ENCODE results near the gene VAMP2.
A peak's percentile ranks its signal among the peaks of the same experiment; 100 is the strongest.

The VAMP2 gene

GRCh38 chr17:8141741-8142140, 21.0 kb downstream of the VAMP2 start:
- no peak for DNase-seq

- no peak for DNase-seq
Observed at GRCh38 chr17:8141045-8141444, 21.7 kb downstream of the VAMP2 start.

- DNase-seq: no peak
Observed at GRCh38 chr17:8140065-8141029, 22.4 kb downstream of the VAMP2 start.

GRCh38 chr17:8138672-8139371, 23.9 kb downstream of the VAMP2 start:
- peak; percentile 85 for DNase-seq

- DNase-seq: no peak
Observed at GRCh38 chr17:8138374-8138671, 24.4 kb downstream of the VAMP2 start.

- no peak for DNase-seq
Observed at GRCh38 chr17:8137645-8138373, 24.9 kb downstream of the VAMP2 start.

- no peak for DNase-seq
Observed at GRCh38 chr17:8133941-8134340, 28.8 kb downstream of the VAMP2 start.

- DNase-seq: no peak
Observed at GRCh38 chr17:8133399-8133798, 29.3 kb downstream of the VAMP2 start.

GRCh38 chr17:8131844-8132441, 30.8 kb downstream of the VAMP2 start:
- DNase-seq: no peak

- no peak for DNase-seq
Observed at GRCh38 chr17:8128125-8128784, 34.5 kb downstream of the VAMP2 start.

GRCh38 chr17:8126491-8127066, 36.2 kb downstream of the VAMP2 start:
- no peak for DNase-seq

GRCh38 chr17:8125947-8126490, 36.7 kb downstream of the VAMP2 start:
- DNase-seq: no peak

GRCh38 chr17:8125154-8125946, 37.4 kb downstream of the VAMP2 start:
- DNase-seq: no peak

- no peak for DNase-seq
Observed at GRCh38 chr17:8124350-8125153, 38.2 kb downstream of the VAMP2 start.

- no peak for DNase-seq
Observed at GRCh38 chr17:8123695-8124349, 38.9 kb downstream of the VAMP2 start, which contains the start of gene HES7. Gene HES7 (minus strand): TSS chr17:8124106. CDS start chr17:8124084, 22 bp downstream.

- no peak for DNase-seq
Observed at GRCh38 chr17:8122924-8123694, 39.6 kb downstream of the VAMP2 start.

GRCh38 chr17:8122422-8122923, 40.3 kb downstream of the VAMP2 start:
- DNase-seq: no peak

GRCh38 chr17:8121681-8122421, 40.9 kb downstream of the VAMP2 start:
- DNase-seq: no peak
